GM12878 (cell line): ENCODE results near the gene IRAK4. TPM values are rescaled to one million over a fixed set of nuclear protein-coding genes. Genes with fewer than 3 reads are reported as not detected.

Experiments
- ATAC-seq: fragments of 200-7000 bp; cut with Tn5 transposase; 3 replicates; pipeline ENCODE4 v1.9.1; 2020; ENCODE audit warnings: mild to moderate bottlenecking, moderate library complexity
- BruUV-seq: library from RNA; stranded (reverse); fragments of 400-500 nt; replicated peaks from 2 replicates; lab custom pipeline; 2021; lab: Mats Ljungman, UMichigan
- CTCF ChIA-PET: fragments of 300-600 bp; sonication (Branson Sonifier 250); formaldehyde crosslinking; extraction: SDS; loops from one replicate; lab custom pipeline; 2021; ENCODE audit warnings: inconsistent platforms; lab: Yijun Ruan, JAX
- POLR2A ChIA-PET: fragments of 350-600 bp; formaldehyde crosslinking; extraction: SDS; loops from one replicate; lab custom pipeline; 2021; ENCODE audit warnings: inconsistent platforms; lab: Charles Lee
- RAD21 ChIA-PET: fragments of 300-600 bp; sonication (Branson Sonifier 250); formaldehyde crosslinking; loops from one replicate; lab custom pipeline; 2023; ENCODE audit warnings: antibody characterized with exemption; ENCODE audit not compliant: unreplicated experiment; lab: Charles Lee
- SMC1A ChIA-PET: fragments of 300-600 bp; sonication (Branson Sonifier 250); formaldehyde crosslinking; loops from one replicate; lab custom pipeline; 2023; ENCODE audit not compliant: unreplicated experiment, uncharacterized antibody; lab: Charles Lee
- DNase-seq: peaks from one replicate; pipeline ENCODE4 v3.0.0-alpha.2; 2011; ENCODE audit warnings: low read depth, low spot score
- FAIRE-seq: peaks from 3 replicates; lab custom pipeline; 2011; peaks lifted over from hg19 to GRCh38; lab: Jason Lieb, UNC
- H2AFZ ChIP-seq: 2 replicates; pipeline ENCODE4 v1.6.0; 2011; ENCODE audit warnings: low read depth, low read length, control low read depth; ENCODE audit not compliant: control insufficient read depth
- H3K27ac ChIP-seq: 2 replicates; pipeline ENCODE4 v1.5.1; 2011; ENCODE audit warnings: control low read depth; ENCODE audit not compliant: control insufficient read depth, insufficient read depth
- H3K27me3 ChIP-seq, 2 experiments: replicated peaks in 1 of 2; 2 replicates each; pipeline versions ENCODE4 v1.6.0 to v1.6.1; 2011; ENCODE audit warnings: low read length in 1 of 2; ENCODE audit not compliant: control insufficient read depth in 2 of 2, insufficient read depth in 2 of 2
- H3K36me3 ChIP-seq, 2 experiments: 2 replicates each; pipeline ENCODE4 v1.5.1; 2011; ENCODE audit warnings: low read length in 1 of 2; ENCODE audit not compliant: control insufficient read depth in 2 of 2, insufficient read depth in 2 of 2
- H3K4me1 ChIP-seq: 2 replicates; pipeline ENCODE4 v1.6.1; 2011; ENCODE audit warnings: mild to moderate bottlenecking, low read length, moderate library complexity, mixed read lengths; ENCODE audit not compliant: control insufficient read depth, insufficient read depth
- H3K4me2 ChIP-seq: 2 replicates; pipeline ENCODE4 v1.6.0; 2011; ENCODE audit warnings: control low read depth; ENCODE audit not compliant: control insufficient read depth, insufficient read depth
- H3K4me3 ChIP-seq: fragments of 200-600 bp; sonication (generic); 2 replicates; pipeline ENCODE4 v1.5.1; 2016
- H3K79me2 ChIP-seq: 2 replicates; pipeline ENCODE4 v1.6.0; 2011; ENCODE audit warnings: low read length; ENCODE audit not compliant: control insufficient read depth, insufficient read depth
- H3K9ac ChIP-seq: 2 replicates; pipeline ENCODE4 v1.8.0; 2011; ENCODE audit warnings: low read length, control low read depth, mixed read lengths; ENCODE audit not compliant: control insufficient read depth, insufficient read depth
- H3K9me3 ChIP-seq: replicated peaks from 3 replicates; pipeline ENCODE4 v1.5.1; 2011; ENCODE audit warnings: mild to moderate bottlenecking, low read length; ENCODE audit not compliant: control insufficient read depth, insufficient read depth
- H4K20me1 ChIP-seq: 2 replicates; pipeline ENCODE4 v1.6.0; 2011; ENCODE audit not compliant: control insufficient read depth, insufficient read depth
- BHLHE40 ChIP-seq, 2 experiments: fragments of 450-650 bp in 1 of 2; IDR thresholded peaks; 2 replicates each; pipeline ENCODE4 v1.6.1; 2011 to 2017; ENCODE audit warnings: low read depth in 2 of 2, borderline replicate concordance in 1 of 2, improper control_type of control experiment in 1 of 2, low read length in 1 of 2, mild to moderate bottlenecking in 1 of 2
- IRF5 ChIP-seq: fragments of 450-650 bp; IDR thresholded peaks from 2 replicates; pipeline ENCODE4 v1.6.1; 2017; ENCODE audit warnings: borderline replicate concordance
- in situ Hi-C: fragments of 300-500 bp; cut with MboI; formaldehyde crosslinking; loops from 9 replicates; pipeline ENCODE4 v1.14.3; 2018; ENCODE audit warnings: mixed read lengths
- intact Hi-C: fragments of 100-400 bp; cut with micrococcal nuclease; formaldehyde crosslinking; loops from one replicate; pipeline ENCODE4 v1.14.2; 2022; ENCODE audit not compliant: unreplicated experiment
- polyA plus RNA-seq, 11 experiments: library from polyadenylated mRNA; depleted of rRNA in 4 of 11; unstranded in 6 of 11; stranded (reverse) in 5 of 11; fragments of >200 nt; fragmentation: Nextera tagmentation in 4 of 11; fragmentation: Illumina TruSeq in 1 of 11; extraction: Ambion mirVana in 4 of 11; extraction: Trizol in 1 of 11; gene quantifications; 1 replicate in 1 of 11; 2 replicates in 10 of 11; pipeline versions ENCODE4 v1.2.1 to v1.2.3, GENCODE V29; 2011 to 2016; ENCODE audit warnings: inconsistent platforms in 2 of 11, missing spikeins in 2 of 11, low read depth in 1 of 11
- total RNA-seq, 4 experiments: library from RNA; depleted of rRNA in 3 of 4; stranded (reverse); fragments of >200 nt in 3 of 4; fragmentation: Illumina TruSeq in 1 of 4; extraction: Trizol in 1 of 4; gene quantifications; 2 replicates each; pipeline versions ENCODE4 v1.2.1 to v1.2.3, GENCODE V29; 2013 to 2021
- TF ChIP-seq, protein P1 (sequence below): IDR thresholded peaks from 2 replicates; pipeline ENCODE4 v1.6.1; 2012; ENCODE audit warnings: low read length, inconsistent platforms

IRAK4 gene
- total and polyA plus RNA-seq, 10 of the 15 experiments (the other 5 are each of a cell fraction or from before 2014, with no cell fraction given): 7.9 to 46.8 (median 20.9) TPM

GRCh38 chr12:43762596-43762995 lies 3.8 kb downstream of the IRAK4 start:
- ChIA-PET POLR2A (interaction anchor here (1.0 kb wide), 1 partner anchor 9 kb away, joined by 3 read pairs; no protein-coding TSS in a partner anchor), CTCF (interaction anchor here (1.4 to 1.8 kb wide), 4 partner anchors 15 to 120 kb away, joined by 3 to 8 read pairs (median 5); no protein-coding TSS in a partner anchor), SMC1A (interaction anchor here (0.7 to 1.5 kb wide), 8 partner anchors 9 to 123 kb away, joined by 3 to 9 read pairs (median 4); no protein-coding TSS in a partner anchor), RAD21 (interaction anchor here (0.5 to 1.6 kb wide), 6 partner anchors 9 to 214 kb away, joined by 3 to 5 read pairs (median 4); partner anchors contain the start of gene TWF1)
- in situ Hi-C loops: no loop called here
- H3K4me3 ChIP-seq: no peak overlapping the region
- 0 out of 2 replicates have a peak, but pooled peaks cover 4% of the 10 kb centered on the region for H3K4me1 ChIP-seq
- no peaks in the 10 kb centered on the region for H3K36me3 ChIP-seq
- FAIRE-seq (no peak), ATAC-seq (no peak), DNase-seq (no peak)
- H3K27ac ChIP-seq: no peak overlapping the region; the same call in 1 of the 2 replicates
- no peak overlapping the region for H2AFZ ChIP-seq
- H3K79me2 ChIP-seq: peaks cover 43% of the 10 kb centered on the region
- H4K20me1 ChIP-seq: no peaks in the 10 kb centered on the region
- TF ChIP-seq IRF5 (no peak), BHLHE40 (IDR thresholded peaks at IDR 0.05; ENCODE audit: borderline replicate concordance in 1 of 2, low read depth in 2 of 2, low read length in 1 of 2) (no peak)
- TF ChIP-seq, protein P1, sequence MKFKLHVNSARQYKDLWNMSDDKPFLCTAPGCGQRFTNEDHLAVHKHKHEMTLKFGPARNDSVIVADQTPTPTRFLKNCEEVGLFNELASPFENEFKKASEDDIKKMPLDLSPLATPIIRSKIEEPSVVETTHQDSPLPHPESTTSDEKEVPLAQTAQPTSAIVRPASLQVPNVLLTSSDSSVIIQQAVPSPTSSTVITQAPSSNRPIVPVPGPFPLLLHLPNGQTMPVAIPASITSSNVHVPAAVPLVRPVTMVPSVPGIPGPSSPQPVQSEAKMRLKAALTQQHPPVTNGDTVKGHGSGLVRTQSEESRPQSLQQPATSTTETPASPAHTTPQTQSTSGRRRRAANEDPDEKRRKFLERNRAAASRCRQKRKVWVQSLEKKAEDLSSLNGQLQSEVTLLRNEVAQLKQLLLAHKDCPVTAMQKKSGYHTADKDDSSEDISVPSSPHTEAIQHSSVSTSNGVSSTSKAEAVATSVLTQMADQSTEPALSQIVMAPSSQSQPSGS: peak; percentile 44; the same call in 1 of the 2 replicates
- peak overlapping the region; percentile 21 for H3K4me2 ChIP-seq
- no peak overlapping the region for H3K9ac ChIP-seq
- intact Hi-C loops: no loop called here
- no TSS peak for BruUV-seq
- no peaks in the 10 kb centered on the region for H3K9me3 ChIP-seq
- no peaks in the 10 kb centered on the region for H3K27me3 ChIP-seq
